ENCODE data around the gene PIK3CG.

- TF ChIP-seq, protein P1, sequence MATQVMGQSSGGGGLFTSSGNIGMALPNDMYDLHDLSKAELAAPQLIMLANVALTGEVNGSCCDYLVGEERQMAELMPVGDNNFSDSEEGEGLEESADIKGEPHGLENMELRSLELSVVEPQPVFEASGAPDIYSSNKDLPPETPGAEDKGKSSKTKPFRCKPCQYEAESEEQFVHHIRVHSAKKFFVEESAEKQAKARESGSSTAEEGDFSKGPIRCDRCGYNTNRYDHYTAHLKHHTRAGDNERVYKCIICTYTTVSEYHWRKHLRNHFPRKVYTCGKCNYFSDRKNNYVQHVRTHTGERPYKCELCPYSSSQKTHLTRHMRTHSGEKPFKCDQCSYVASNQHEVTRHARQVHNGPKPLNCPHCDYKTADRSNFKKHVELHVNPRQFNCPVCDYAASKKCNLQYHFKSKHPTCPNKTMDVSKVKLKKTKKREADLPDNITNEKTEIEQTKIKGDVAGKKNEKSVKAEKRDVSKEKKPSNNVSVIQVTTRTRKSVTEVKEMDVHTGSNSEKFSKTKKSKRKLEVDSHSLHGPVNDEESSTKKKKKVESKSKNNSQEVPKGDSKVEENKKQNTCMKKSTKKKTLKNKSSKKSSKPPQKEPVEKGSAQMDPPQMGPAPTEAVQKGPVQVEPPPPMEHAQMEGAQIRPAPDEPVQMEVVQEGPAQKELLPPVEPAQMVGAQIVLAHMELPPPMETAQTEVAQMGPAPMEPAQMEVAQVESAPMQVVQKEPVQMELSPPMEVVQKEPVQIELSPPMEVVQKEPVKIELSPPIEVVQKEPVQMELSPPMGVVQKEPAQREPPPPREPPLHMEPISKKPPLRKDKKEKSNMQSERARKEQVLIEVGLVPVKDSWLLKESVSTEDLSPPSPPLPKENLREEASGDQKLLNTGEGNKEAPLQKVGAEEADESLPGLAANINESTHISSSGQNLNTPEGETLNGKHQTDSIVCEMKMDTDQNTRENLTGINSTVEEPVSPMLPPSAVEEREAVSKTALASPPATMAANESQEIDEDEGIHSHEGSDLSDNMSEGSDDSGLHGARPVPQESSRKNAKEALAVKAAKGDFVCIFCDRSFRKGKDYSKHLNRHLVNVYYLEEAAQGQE (IDR thresholded peaks at IDR 0.05; ENCODE audit: insufficient read depth in 1 of 2, low read depth in 2 of 2, low read length in 1 of 2), result no peak
- TF ChIP-seq, protein P2, sequence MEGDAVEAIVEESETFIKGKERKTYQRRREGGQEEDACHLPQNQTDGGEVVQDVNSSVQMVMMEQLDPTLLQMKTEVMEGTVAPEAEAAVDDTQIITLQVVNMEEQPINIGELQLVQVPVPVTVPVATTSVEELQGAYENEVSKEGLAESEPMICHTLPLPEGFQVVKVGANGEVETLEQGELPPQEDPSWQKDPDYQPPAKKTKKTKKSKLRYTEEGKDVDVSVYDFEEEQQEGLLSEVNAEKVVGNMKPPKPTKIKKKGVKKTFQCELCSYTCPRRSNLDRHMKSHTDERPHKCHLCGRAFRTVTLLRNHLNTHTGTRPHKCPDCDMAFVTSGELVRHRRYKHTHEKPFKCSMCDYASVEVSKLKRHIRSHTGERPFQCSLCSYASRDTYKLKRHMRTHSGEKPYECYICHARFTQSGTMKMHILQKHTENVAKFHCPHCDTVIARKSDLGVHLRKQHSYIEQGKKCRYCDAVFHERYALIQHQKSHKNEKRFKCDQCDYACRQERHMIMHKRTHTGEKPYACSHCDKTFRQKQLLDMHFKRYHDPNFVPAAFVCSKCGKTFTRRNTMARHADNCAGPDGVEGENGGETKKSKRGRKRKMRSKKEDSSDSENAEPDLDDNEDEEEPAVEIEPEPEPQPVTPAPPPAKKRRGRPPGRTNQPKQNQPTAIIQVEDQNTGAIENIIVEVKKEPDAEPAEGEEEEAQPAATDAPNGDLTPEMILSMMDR (IDR thresholded peaks at IDR 0.05), result no peak
Observed at GRCh38 chr7:106881984-106882383, 16.9 kb downstream of the PIK3CG start.
